ENCODE data around the gene ABRAXAS1.

- TF ChIP-seq, protein P1, sequence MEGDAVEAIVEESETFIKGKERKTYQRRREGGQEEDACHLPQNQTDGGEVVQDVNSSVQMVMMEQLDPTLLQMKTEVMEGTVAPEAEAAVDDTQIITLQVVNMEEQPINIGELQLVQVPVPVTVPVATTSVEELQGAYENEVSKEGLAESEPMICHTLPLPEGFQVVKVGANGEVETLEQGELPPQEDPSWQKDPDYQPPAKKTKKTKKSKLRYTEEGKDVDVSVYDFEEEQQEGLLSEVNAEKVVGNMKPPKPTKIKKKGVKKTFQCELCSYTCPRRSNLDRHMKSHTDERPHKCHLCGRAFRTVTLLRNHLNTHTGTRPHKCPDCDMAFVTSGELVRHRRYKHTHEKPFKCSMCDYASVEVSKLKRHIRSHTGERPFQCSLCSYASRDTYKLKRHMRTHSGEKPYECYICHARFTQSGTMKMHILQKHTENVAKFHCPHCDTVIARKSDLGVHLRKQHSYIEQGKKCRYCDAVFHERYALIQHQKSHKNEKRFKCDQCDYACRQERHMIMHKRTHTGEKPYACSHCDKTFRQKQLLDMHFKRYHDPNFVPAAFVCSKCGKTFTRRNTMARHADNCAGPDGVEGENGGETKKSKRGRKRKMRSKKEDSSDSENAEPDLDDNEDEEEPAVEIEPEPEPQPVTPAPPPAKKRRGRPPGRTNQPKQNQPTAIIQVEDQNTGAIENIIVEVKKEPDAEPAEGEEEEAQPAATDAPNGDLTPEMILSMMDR (IDR thresholded peaks at IDR 0.05), result no peak
- TF ChIP-seq POLR2A (IDR thresholded peaks at IDR 0.05; ENCODE audit: low read depth), result no peak
Observed at GRCh38 chr4:83449009-83449408, 35.9 kb downstream of the ABRAXAS1 start.
